H1 (cell line): ENCODE results near the gene CSH1. TPM values are rescaled to one million over a fixed set of nuclear protein-coding genes. Genes with fewer than 3 reads are reported as not detected.

ENCODE experiments used
- BACH1 ChIP-seq: IDR thresholded peaks from 2 replicates; pipeline ENCODE4 v1.6.1; 2012; ENCODE audit warnings: low read length, improper control_type of control experiment
- FOSL1 ChIP-seq: IDR thresholded peaks from 2 replicates; pipeline ENCODE4 v1.6.1; 2011; ENCODE audit warnings: mild to moderate bottlenecking, low read depth, low read length, moderate library complexity; ENCODE audit not compliant: insufficient read depth
- JUN ChIP-seq: IDR thresholded peaks from 2 replicates; pipeline ENCODE4 v1.6.1; 2011; ENCODE audit warnings: low read depth, mild to moderate bottlenecking, improper control_type of control experiment, low read length
- polyA plus RNA-seq, 7 experiments: library from polyadenylated mRNA; depleted of rRNA in 3 of 7; stranded (reverse) in 5 of 7; unstranded in 2 of 7; fragments of >200 nt in 5 of 7; fragments of 200-250 nt in 2 of 7; gene quantifications; 1 replicate in 5 of 7; 2 replicates in 1 of 7; 4 replicates in 1 of 7; pipeline versions ENCODE4 v1.2.1 to v1.2.3, GENCODE V29; 2011 to 2013; ENCODE audit warnings: missing spikeins in 2 of 7, mixed read lengths in 2 of 7
- total RNA-seq: library from RNA; stranded (reverse); fragmentation: NEBNext Ultra II Directional; extraction: Animal tissue kit (Norgen Biotek cat#: 25700); gene quantifications from 2 replicates; pipeline ENCODE4 v1.2.1, GENCODE V29; 2021
- TF ChIP-seq, protein P1 (sequence below): fragments of 300-600 bp; sonication (generic); IDR thresholded peaks from 2 replicates; pipeline ENCODE4 v1.7.1; 2012; ENCODE audit warnings: low read length, moderate library complexity, mild to moderate bottlenecking, inconsistent platforms; ENCODE audit not compliant: insufficient replicate concordance

CSH1 gene
- total and polyA plus RNA-seq, 2 of the 8 experiments (the other 6 are each of a cell fraction or from before 2014, with no cell fraction given): 0.12 TPM; not detected in 1

DNA sequence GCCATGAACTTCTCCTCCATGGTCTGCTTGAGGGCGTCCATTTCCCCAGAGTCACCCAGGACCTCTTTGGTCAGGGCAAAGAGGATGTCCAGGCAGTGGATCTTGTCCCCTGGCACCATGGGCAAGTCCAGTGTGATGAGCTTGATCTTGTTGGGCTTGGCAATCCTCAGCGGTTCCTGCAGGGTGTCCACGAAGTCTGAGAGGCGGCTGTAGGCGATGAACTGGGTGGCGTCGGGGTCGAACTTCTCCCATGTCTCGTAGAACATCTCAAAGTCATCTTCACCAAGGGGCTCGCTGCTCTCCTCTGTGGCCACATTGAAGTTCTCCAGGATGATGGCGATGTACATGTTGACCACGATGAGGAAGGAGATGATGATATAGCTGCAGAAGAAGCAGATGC lies 44.8 kb upstream of the CSH1 start (continued):
- TF ChIP-seq, protein P1, sequence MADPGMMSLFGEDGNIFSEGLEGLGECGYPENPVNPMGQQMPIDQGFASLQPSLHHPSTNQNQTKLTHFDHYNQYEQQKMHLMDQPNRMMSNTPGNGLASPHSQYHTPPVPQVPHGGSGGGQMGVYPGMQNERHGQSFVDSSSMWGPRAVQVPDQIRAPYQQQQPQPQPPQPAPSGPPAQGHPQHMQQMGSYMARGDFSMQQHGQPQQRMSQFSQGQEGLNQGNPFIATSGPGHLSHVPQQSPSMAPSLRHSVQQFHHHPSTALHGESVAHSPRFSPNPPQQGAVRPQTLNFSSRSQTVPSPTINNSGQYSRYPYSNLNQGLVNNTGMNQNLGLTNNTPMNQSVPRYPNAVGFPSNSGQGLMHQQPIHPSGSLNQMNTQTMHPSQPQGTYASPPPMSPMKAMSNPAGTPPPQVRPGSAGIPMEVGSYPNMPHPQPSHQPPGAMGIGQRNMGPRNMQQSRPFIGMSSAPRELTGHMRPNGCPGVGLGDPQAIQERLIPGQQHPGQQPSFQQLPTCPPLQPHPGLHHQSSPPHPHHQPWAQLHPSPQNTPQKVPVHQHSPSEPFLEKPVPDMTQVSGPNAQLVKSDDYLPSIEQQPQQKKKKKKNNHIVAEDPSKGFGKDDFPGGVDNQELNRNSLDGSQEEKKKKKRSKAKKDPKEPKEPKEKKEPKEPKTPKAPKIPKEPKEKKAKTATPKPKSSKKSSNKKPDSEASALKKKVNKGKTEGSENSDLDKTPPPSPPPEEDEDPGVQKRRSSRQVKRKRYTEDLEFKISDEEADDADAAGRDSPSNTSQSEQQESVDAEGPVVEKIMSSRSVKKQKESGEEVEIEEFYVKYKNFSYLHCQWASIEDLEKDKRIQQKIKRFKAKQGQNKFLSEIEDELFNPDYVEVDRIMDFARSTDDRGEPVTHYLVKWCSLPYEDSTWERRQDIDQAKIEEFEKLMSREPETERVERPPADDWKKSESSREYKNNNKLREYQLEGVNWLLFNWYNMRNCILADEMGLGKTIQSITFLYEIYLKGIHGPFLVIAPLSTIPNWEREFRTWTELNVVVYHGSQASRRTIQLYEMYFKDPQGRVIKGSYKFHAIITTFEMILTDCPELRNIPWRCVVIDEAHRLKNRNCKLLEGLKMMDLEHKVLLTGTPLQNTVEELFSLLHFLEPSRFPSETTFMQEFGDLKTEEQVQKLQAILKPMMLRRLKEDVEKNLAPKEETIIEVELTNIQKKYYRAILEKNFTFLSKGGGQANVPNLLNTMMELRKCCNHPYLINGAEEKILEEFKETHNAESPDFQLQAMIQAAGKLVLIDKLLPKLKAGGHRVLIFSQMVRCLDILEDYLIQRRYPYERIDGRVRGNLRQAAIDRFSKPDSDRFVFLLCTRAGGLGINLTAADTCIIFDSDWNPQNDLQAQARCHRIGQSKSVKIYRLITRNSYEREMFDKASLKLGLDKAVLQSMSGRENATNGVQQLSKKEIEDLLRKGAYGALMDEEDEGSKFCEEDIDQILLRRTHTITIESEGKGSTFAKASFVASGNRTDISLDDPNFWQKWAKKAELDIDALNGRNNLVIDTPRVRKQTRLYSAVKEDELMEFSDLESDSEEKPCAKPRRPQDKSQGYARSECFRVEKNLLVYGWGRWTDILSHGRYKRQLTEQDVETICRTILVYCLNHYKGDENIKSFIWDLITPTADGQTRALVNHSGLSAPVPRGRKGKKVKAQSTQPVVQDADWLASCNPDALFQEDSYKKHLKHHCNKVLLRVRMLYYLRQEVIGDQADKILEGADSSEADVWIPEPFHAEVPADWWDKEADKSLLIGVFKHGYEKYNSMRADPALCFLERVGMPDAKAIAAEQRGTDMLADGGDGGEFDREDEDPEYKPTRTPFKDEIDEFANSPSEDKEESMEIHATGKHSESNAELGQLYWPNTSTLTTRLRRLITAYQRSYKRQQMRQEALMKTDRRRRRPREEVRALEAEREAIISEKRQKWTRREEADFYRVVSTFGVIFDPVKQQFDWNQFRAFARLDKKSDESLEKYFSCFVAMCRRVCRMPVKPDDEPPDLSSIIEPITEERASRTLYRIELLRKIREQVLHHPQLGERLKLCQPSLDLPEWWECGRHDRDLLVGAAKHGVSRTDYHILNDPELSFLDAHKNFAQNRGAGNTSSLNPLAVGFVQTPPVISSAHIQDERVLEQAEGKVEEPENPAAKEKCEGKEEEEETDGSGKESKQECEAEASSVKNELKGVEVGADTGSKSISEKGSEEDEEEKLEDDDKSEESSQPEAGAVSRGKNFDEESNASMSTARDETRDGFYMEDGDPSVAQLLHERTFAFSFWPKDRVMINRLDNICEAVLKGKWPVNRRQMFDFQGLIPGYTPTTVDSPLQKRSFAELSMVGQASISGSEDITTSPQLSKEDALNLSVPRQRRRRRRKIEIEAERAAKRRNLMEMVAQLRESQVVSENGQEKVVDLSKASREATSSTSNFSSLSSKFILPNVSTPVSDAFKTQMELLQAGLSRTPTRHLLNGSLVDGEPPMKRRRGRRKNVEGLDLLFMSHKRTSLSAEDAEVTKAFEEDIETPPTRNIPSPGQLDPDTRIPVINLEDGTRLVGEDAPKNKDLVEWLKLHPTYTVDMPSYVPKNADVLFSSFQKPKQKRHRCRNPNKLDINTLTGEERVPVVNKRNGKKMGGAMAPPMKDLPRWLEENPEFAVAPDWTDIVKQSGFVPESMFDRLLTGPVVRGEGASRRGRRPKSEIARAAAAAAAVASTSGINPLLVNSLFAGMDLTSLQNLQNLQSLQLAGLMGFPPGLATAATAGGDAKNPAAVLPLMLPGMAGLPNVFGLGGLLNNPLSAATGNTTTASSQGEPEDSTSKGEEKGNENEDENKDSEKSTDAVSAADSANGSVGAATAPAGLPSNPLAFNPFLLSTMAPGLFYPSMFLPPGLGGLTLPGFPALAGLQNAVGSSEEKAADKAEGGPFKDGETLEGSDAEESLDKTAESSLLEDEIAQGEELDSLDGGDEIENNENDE: no peak
- TF ChIP-seq BACH1 (no peak), FOSL1 (no peak), JUN (no peak)
